Measurements from ENCODE around the gene PKNOX2.

Gene PKNOX2

DNA sequence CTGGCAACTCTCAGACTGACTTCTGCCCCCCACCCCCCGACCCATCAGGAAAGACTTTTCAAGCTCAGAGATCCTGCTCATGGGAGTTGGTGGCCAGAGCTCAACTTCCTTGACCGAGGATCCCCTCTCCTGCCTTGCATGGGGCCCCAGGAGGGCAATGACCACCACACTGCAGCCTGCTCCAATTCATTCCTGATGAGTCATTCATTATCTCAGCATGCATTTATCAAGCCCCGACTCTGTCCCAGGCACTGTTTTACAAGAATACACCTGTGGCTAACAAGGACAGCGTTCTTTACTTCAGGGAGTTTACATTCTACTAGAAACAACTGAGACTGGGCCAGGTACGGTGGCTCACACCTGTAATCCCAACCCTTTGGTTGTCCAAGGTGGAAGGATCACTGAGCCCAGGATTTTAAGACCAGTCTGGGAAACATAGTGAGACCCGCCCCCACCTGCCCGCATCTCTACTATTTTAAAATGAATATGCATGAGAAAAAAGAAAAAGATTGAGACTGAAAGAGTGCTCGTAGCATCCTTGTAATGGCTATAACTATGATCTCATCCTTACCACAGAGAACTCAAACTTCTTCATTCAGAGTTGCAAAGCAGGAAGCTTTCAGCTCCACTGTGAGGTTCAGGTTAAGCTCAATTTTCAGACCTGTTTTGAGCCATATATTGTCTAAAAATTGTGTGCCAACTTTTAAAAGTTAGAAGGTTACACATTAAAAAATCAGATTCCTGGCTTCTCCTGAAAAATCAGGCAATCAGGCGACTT lies 271.1 kb downstream of the PKNOX2 start:
- H3K9ac ChIP-seq (ENCODE audit: low read length) = no peak overlapping the region
- no peak overlapping the region for H3K4me3 ChIP-seq (ENCODE audit: low read length)
- H3K27ac ChIP-seq (ENCODE audit: low read length) = no peak overlapping the region

GRCh38 chr11:125441648-125442410 lies 277.3 kb downstream of the PKNOX2 start:
- Histone ChIP-seq H3K36me3 (ENCODE audit: control insufficient read depth, low read depth, low read length) (peaks cover 10% of the 10 kb centered on the region), H3K9ac (ENCODE audit: low read length) (peak overlapping the region; percentile 29), H3K9me3 (ENCODE audit: control insufficient read depth, low read depth, low read length) (no peaks in the 10 kb centered on the region), H3K4me1 (ENCODE audit: control insufficient read depth, low read depth, low read length) (peaks cover 40% of the 10 kb centered on the region), H3K27ac (ENCODE audit: low read length) (peak overlapping the region; percentile 35), H3K4me3 (ENCODE audit: low read length) (peak overlapping the region; percentile 30), H3K27me3 (ENCODE audit: control insufficient read depth, insufficient read depth, low read length) (no peaks in the 10 kb centered on the region)

More for the DNA sequence above, 271.1 kb downstream of the PKNOX2 start:
- H3K9me3 ChIP-seq (ENCODE audit: control insufficient read depth, low read depth, low read length) = no peaks in the 10 kb centered on the region
- no peaks in the 10 kb centered on the region for H3K27me3 ChIP-seq (ENCODE audit: control insufficient read depth, insufficient read depth, low read length)
- no peaks in the 10 kb centered on the region for H3K36me3 ChIP-seq (ENCODE audit: control insufficient read depth, low read depth, low read length)
- H3K4me1 ChIP-seq (ENCODE audit: control insufficient read depth, low read depth, low read length) = peaks cover 18% of the 10 kb centered on the region

GRCh38 chr11:125442946-125443345 lies 278.4 kb downstream of the PKNOX2 start:
- no peaks in the 10 kb centered on the region for H3K9me3 ChIP-seq (ENCODE audit: control insufficient read depth, low read depth, low read length)
- H3K36me3 ChIP-seq (ENCODE audit: control insufficient read depth, low read depth, low read length) = peaks cover 14% of the 10 kb centered on the region
- H3K4me3 ChIP-seq (ENCODE audit: low read length) = peak overlapping the region; percentile 14
- peaks cover 40% of the 10 kb centered on the region for H3K4me1 ChIP-seq (ENCODE audit: control insufficient read depth, low read depth, low read length)
- H3K27ac ChIP-seq (ENCODE audit: low read length) = no peak overlapping the region
- no peak overlapping the region for H3K9ac ChIP-seq (ENCODE audit: low read length)
- H3K27me3 ChIP-seq (ENCODE audit: control insufficient read depth, insufficient read depth, low read length) = no peaks in the 10 kb centered on the region

DNA sequence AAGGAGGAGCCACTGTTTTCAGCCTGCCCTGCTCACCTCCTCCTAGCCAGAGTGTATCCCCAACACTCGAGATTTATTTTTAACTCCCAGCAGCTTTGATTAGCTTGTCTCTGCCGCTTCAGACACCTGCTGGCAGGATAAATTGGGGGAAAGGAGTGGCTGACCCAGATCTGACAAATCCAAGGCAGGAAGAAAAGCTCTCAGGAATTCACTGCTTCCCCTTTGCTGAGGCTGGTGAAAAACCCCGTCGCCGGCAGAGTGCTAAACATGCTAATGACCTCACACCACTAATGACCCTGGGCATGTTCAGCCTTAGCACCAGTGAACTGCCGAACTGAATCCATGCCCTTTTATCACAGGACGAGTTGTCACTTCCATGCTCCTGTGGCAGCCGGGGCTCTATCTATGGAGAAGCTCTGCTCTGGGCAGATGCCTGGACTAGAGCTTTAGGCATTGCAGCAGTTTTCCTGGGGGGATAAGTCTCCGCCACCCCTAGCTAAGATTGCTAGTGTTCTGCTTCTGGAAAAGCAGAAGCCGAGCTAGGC lies 279.3 kb downstream of the PKNOX2 start:
- Histone ChIP-seq H3K9me3 (ENCODE audit: control insufficient read depth, low read depth, low read length) (no peaks in the 10 kb centered on the region), H3K4me3 (ENCODE audit: low read length) (peak overlapping the region; percentile 14), H3K27ac (ENCODE audit: low read length) (no peak overlapping the region), H3K4me1 (ENCODE audit: control insufficient read depth, low read depth, low read length) (peaks cover 40% of the 10 kb centered on the region), H3K27me3 (ENCODE audit: control insufficient read depth, insufficient read depth, low read length) (no peaks in the 10 kb centered on the region), H3K36me3 (ENCODE audit: control insufficient read depth, low read depth, low read length) (peaks cover 14% of the 10 kb centered on the region), H3K9ac (ENCODE audit: low read length) (no peak overlapping the region)

GRCh38 chr11:125445731-125446130 lies 281.2 kb downstream of the PKNOX2 start:
- no peak overlapping the region for H3K9ac ChIP-seq (ENCODE audit: low read length)
- H3K9me3 ChIP-seq (ENCODE audit: control insufficient read depth, low read depth, low read length) = no peaks in the 10 kb centered on the region
- H3K4me3 ChIP-seq (ENCODE audit: low read length) = no peak overlapping the region
- H3K36me3 ChIP-seq (ENCODE audit: control insufficient read depth, low read depth, low read length) = peaks cover 14% of the 10 kb centered on the region
- no peak overlapping the region for H3K27ac ChIP-seq (ENCODE audit: low read length)
- peaks cover 39% of the 10 kb centered on the region for H3K4me1 ChIP-seq (ENCODE audit: control insufficient read depth, low read depth, low read length)
- no peaks in the 10 kb centered on the region for H3K27me3 ChIP-seq (ENCODE audit: control insufficient read depth, insufficient read depth, low read length)

DNA sequence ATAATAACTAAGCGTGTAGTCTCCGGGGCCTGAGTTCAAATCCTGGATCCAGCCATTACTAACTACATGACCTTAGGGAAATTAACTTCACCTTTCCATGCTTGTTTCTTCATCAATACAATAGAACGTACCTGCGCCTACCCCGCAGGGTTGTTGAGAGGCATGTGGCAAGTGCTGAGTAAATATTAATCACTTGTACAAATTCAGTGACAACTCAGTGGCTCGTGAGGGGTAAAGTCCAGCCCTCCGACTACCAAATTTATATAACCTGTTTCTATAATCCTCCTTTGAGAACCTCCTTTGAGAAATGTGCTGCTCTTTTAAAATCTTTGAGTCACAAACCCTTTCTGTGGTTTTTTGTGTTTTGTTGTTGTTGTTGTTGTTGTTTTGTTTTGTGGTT lies 281.7 kb downstream of the PKNOX2 start:
- no peaks in the 10 kb centered on the region for H3K9me3 ChIP-seq (ENCODE audit: control insufficient read depth, low read depth, low read length)
- peaks cover 14% of the 10 kb centered on the region for H3K36me3 ChIP-seq (ENCODE audit: control insufficient read depth, low read depth, low read length)
- H3K27me3 ChIP-seq (ENCODE audit: control insufficient read depth, insufficient read depth, low read length) = no peaks in the 10 kb centered on the region
- no peak overlapping the region for H3K9ac ChIP-seq (ENCODE audit: low read length)
- no peak overlapping the region for H3K27ac ChIP-seq (ENCODE audit: low read length)
- H3K4me3 ChIP-seq (ENCODE audit: low read length) = no peak overlapping the region
- peaks cover 39% of the 10 kb centered on the region for H3K4me1 ChIP-seq (ENCODE audit: control insufficient read depth, low read depth, low read length)

GRCh38 chr11:125447721-125448120 lies 283.2 kb downstream of the PKNOX2 start:
- H3K27me3 ChIP-seq (ENCODE audit: control insufficient read depth, insufficient read depth, low read length) = no peaks in the 10 kb centered on the region
- H3K4me3 ChIP-seq (ENCODE audit: low read length) = no peak overlapping the region
- H3K9me3 ChIP-seq (ENCODE audit: control insufficient read depth, low read depth, low read length) = no peaks in the 10 kb centered on the region
- H3K27ac ChIP-seq (ENCODE audit: low read length) = no peak overlapping the region
- H3K9ac ChIP-seq (ENCODE audit: low read length) = no peak overlapping the region
- H3K4me1 ChIP-seq (ENCODE audit: control insufficient read depth, low read depth, low read length) = peaks cover 38% of the 10 kb centered on the region
- H3K36me3 ChIP-seq (ENCODE audit: control insufficient read depth, low read depth, low read length) = peaks cover 14% of the 10 kb centered on the region

GRCh38 chr11:125448136-125448535 lies 283.6 kb downstream of the PKNOX2 start:
- Histone ChIP-seq H3K4me1 (ENCODE audit: control insufficient read depth, low read depth, low read length) (peaks cover 34% of the 10 kb centered on the region), H3K27me3 (ENCODE audit: control insufficient read depth, insufficient read depth, low read length) (no peaks in the 10 kb centered on the region), H3K27ac (ENCODE audit: low read length) (no peak overlapping the region), H3K36me3 (ENCODE audit: control insufficient read depth, low read depth, low read length) (peaks cover 14% of the 10 kb centered on the region), H3K9me3 (ENCODE audit: control insufficient read depth, low read depth, low read length) (no peaks in the 10 kb centered on the region), H3K9ac (ENCODE audit: low read length) (no peak overlapping the region), H3K4me3 (ENCODE audit: low read length) (no peak overlapping the region)

DNA sequence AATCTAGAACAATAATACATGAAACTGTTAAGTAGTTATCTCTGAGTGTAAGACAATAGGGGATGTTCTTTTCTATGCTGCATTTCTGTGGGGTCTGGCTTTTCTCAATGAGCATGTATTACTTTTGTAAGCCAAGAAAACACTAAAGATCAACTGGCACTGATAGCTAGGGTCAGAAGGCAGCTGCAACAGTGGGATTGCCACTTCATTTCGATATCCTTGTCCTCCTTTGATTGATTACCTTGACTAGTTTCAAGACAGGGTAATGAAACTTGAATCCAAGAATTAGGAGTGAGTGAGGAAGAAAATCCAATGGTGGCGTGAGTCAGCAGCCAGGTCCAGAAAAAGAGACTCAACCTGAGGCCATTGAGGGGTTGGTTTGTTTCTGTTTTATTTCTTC lies 285.0 kb downstream of the PKNOX2 start:
- Histone ChIP-seq H3K9me3 (ENCODE audit: control insufficient read depth, low read depth, low read length) (no peaks in the 10 kb centered on the region), H3K4me3 (ENCODE audit: low read length) (no peak overlapping the region), H3K27me3 (ENCODE audit: control insufficient read depth, insufficient read depth, low read length) (no peaks in the 10 kb centered on the region), H3K4me1 (ENCODE audit: control insufficient read depth, low read depth, low read length) (peaks cover 20% of the 10 kb centered on the region), H3K36me3 (ENCODE audit: control insufficient read depth, low read depth, low read length) (peaks cover 14% of the 10 kb centered on the region), H3K27ac (ENCODE audit: low read length) (no peak overlapping the region), H3K9ac (ENCODE audit: low read length) (no peak overlapping the region)

GRCh38 chr11:125451400-125452124 lies 287.0 kb downstream of the PKNOX2 start:
- Histone ChIP-seq H3K36me3 (ENCODE audit: control insufficient read depth, low read depth, low read length) (peaks cover 6% of the 10 kb centered on the region), H3K27me3 (ENCODE audit: control insufficient read depth, insufficient read depth, low read length) (no peaks in the 10 kb centered on the region), H3K27ac (ENCODE audit: low read length) (peak overlapping the region; percentile 34), H3K4me3 (ENCODE audit: low read length) (no peak overlapping the region), H3K9me3 (ENCODE audit: control insufficient read depth, low read depth, low read length) (no peaks in the 10 kb centered on the region), H3K4me1 (ENCODE audit: control insufficient read depth, low read depth, low read length) (peaks cover 18% of the 10 kb centered on the region), H3K9ac (ENCODE audit: low read length) (no peak overlapping the region)

DNA sequence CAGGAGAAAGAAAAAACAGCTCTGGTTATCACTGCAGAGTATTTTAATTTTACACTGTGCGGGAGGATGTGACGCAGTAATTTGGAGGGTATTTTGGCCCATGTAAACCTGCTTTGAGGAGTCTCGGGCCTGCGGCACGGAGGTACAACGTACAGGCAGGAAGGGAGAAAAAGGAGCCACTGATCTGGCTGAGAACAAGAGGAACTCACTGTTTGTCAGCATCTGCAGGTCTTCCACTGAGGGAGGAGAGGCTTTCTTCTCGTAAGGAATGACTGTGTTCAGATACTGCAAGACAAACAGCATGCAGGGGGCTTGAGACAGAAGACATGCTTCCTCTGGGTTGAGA lies 287.5 kb downstream of the PKNOX2 start:
- Histone ChIP-seq H3K9ac (ENCODE audit: low read length) (no peak overlapping the region), H3K27ac (ENCODE audit: low read length) (no peak overlapping the region), H3K4me1 (ENCODE audit: control insufficient read depth, low read depth, low read length) (peaks cover 18% of the 10 kb centered on the region), H3K4me3 (ENCODE audit: low read length) (no peak overlapping the region), H3K27me3 (ENCODE audit: control insufficient read depth, insufficient read depth, low read length) (no peaks in the 10 kb centered on the region), H3K36me3 (ENCODE audit: control insufficient read depth, low read depth, low read length) (peaks cover 2% of the 10 kb centered on the region), H3K9me3 (ENCODE audit: control insufficient read depth, low read depth, low read length) (no peaks in the 10 kb centered on the region)

Data from iPS-18a (cell line).